Natural killer cell treated with Interleukin-12 subunit alpha and Interleukin-12 subunit beta and Interleukin-15 and Interleukin-18, amount 100 ng/mL, for 72 hours (primary cell): ENCODE data around the gene WWTR1. TPM values are rescaled to one million over a fixed set of nuclear protein-coding genes. Genes with fewer than 3 reads are reported as not detected.
A peak's percentile ranks its signal among the peaks of the same experiment; 100 is the strongest.

Experiments
- ATAC-seq, 2 donors: fragments of 150-1000 bp; cut with Tn5 transposase in 1 of 2; sonication (Bioruptor Pico), chemical (Tn5 transposase) in 1 of 2; 2 replicates each; pipeline ENCODE4 v1.10.0; 2021
- DNase-seq: peaks from one replicate; pipeline ENCODE4 v3.0.0; 2022; ENCODE audit warnings: low spot score
- H3K27ac Mint-ChIP-seq, 2 donors: 1 replicate in 1 of 2; 2 replicates in 1 of 2; pipeline ENCODE4 v1.8.0; 2022; ENCODE audit warnings: mixed read lengths in 2 of 2, mild to moderate bottlenecking in 1 of 2, moderate library complexity in 1 of 2
- H3K27me3 Mint-ChIP-seq, 2 donors: 1 replicate in 1 of 2; 2 replicates in 1 of 2; pipeline ENCODE4 v1.8.0; 2022; ENCODE audit warnings: mixed read lengths in 2 of 2
- H3K36me3 Mint-ChIP-seq: one replicate; pipeline ENCODE4 v1.8.0; 2022; ENCODE audit warnings: mixed read lengths
- H3K4me1 Mint-ChIP-seq, 2 donors: 1 replicate in 1 of 2; 2 replicates in 1 of 2; pipeline ENCODE4 v1.8.0; 2022; ENCODE audit warnings: low read depth in 2 of 2, mixed read lengths in 2 of 2, mild to moderate bottlenecking in 1 of 2
- H3K4me3 Mint-ChIP-seq: one replicate; pipeline ENCODE4 v1.8.0; 2022; ENCODE audit warnings: mixed read lengths
- H3K9me3 Mint-ChIP-seq: 2 replicates; pipeline ENCODE4 v1.8.0; 2022; ENCODE audit warnings: mixed read lengths
- total RNA-seq, 2 donors: library from RNA; stranded (reverse); gene quantifications; one replicate each; pipeline ENCODE4 v1.2.3, GENCODE V29; 2022

Gene WWTR1
- total RNA-seq, 2 donors from 2014 or later: 0.55 to 6.7 TPM

GRCh38 chr3:149625795-149626194 lies 32.0 kb downstream of the WWTR1 start:
- H3K36me3 Mint-ChIP-seq: no peaks in the 10 kb centered on the region
- H3K27me3 Mint-ChIP-seq: peaks cover 0 to 17% of the 10 kb centered on the region in 2 donors
- no peaks in the 10 kb centered on the region for H3K9me3 Mint-ChIP-seq
- H3K4me1 Mint-ChIP-seq: peaks cover 5 to 6% of the 10 kb centered on the region in 2 donors
- ATAC-seq (peak in 1 of 2 donors; percentile 45), DNase-seq (no peak)
- H3K4me3 Mint-ChIP-seq: no peak overlapping the region
- no peak overlapping the region for H3K27ac Mint-ChIP-seq

- Mint-ChIP-seq H3K9me3 (no peaks in the 10 kb centered on the region), H3K27me3 (peaks cover 0 to 21% of the 10 kb centered on the region in 2 donors), H3K4me1 (peaks cover 10 to 16% of the 10 kb centered on the region in 2 donors), H3K4me3 (no peak overlapping the region), H3K27ac (no peak overlapping the region), H3K36me3 (no peaks in the 10 kb centered on the region)
- peak in 1 of 2 donors; percentile 52 for ATAC-seq
- DNase-seq: no peak
Observed at GRCh38 chr3:149623824-149624223, 34.0 kb downstream of the WWTR1 start.

- H3K4me3 Mint-ChIP-seq: peak overlapping the region; percentile 61
- no peak for DNase-seq
Observed at GRCh38 chr3:149621218-149622005, 36.4 kb downstream of the WWTR1 start.

GRCh38 chr3:149620291-149621020 lies 37.4 kb downstream of the WWTR1 start:
- peak in 1 of 2 donors; percentile 89 for ATAC-seq

More at GRCh38 chr3:149621218-149622005, 36.4 kb downstream of the WWTR1 start:
- Mint-ChIP-seq H3K9me3 (no peaks in the 10 kb centered on the region), H3K4me1 (peaks cover 10 to 16% of the 10 kb centered on the region in 2 donors), H3K27ac (peak overlapping the region; percentile 45 to 67), H3K27me3 (peaks cover 0 to 19% of the 10 kb centered on the region in 2 donors), H3K36me3 (no peaks in the 10 kb centered on the region)
- peak; percentile 62 to 82 for ATAC-seq

GRCh38 chr3:149619136-149619535 lies 38.7 kb downstream of the WWTR1 start:
- ATAC-seq: no peak
- DNase-seq: no peak
- H3K27ac Mint-ChIP-seq: no peak overlapping the region
- H3K4me3 Mint-ChIP-seq: no peak overlapping the region
- H3K4me1 Mint-ChIP-seq: peaks cover 10 to 16% of the 10 kb centered on the region in 2 donors
- H3K9me3 Mint-ChIP-seq: no peaks in the 10 kb centered on the region
- peaks cover 0 to 20% of the 10 kb centered on the region in 2 donors for H3K27me3 Mint-ChIP-seq
- H3K36me3 Mint-ChIP-seq: no peaks in the 10 kb centered on the region

More at GRCh38 chr3:149620291-149621020, 37.4 kb downstream of the WWTR1 start:
- H3K4me3 Mint-ChIP-seq: peak overlapping the region; percentile 61
- H3K4me1 Mint-ChIP-seq: peaks cover 10 to 16% of the 10 kb centered on the region in 2 donors
- H3K27ac Mint-ChIP-seq: peak overlapping the region in 1 of 2 donors; percentile 45
- H3K9me3 Mint-ChIP-seq: no peaks in the 10 kb centered on the region
- H3K27me3 Mint-ChIP-seq: peaks cover 0 to 16% of the 10 kb centered on the region in 2 donors
- no peak for DNase-seq
- no peaks in the 10 kb centered on the region for H3K36me3 Mint-ChIP-seq

GRCh38 chr3:149618151-149619123 lies 39.4 kb downstream of the WWTR1 start:
- peaks cover 0 to 16% of the 10 kb centered on the region in 2 donors for H3K27me3 Mint-ChIP-seq
- ATAC-seq (no peak), DNase-seq (no peak)
- no peaks in the 10 kb centered on the region for H3K9me3 Mint-ChIP-seq
- H3K4me1 Mint-ChIP-seq: peaks cover 7 to 16% of the 10 kb centered on the region in 2 donors
- no peak overlapping the region for H3K4me3 Mint-ChIP-seq
- no peaks in the 10 kb centered on the region for H3K36me3 Mint-ChIP-seq
- no peak overlapping the region for H3K27ac Mint-ChIP-seq

- peaks cover 0 to 16% of the 10 kb centered on the region in 2 donors for H3K27me3 Mint-ChIP-seq
- no peaks in the 10 kb centered on the region for H3K9me3 Mint-ChIP-seq
- no peaks in the 10 kb centered on the region for H3K36me3 Mint-ChIP-seq
- ATAC-seq (no peak), DNase-seq (no peak)
- no peak overlapping the region for H3K27ac Mint-ChIP-seq
- peaks cover 4 to 10% of the 10 kb centered on the region in 2 donors for H3K4me1 Mint-ChIP-seq
- H3K4me3 Mint-ChIP-seq: no peak overlapping the region
Observed at GRCh38 chr3:149615731-149616221, 42.0 kb downstream of the WWTR1 start.

- no peak for ATAC-seq
- peaks cover 0 to 5% of the 10 kb centered on the region in 2 donors for H3K4me1 Mint-ChIP-seq
- peaks cover 0 to 11% of the 10 kb centered on the region in 2 donors for H3K27me3 Mint-ChIP-seq
- DNase-seq: no peak
- H3K4me3 Mint-ChIP-seq: no peak overlapping the region
- H3K9me3 Mint-ChIP-seq: no peaks in the 10 kb centered on the region
- H3K36me3 Mint-ChIP-seq: no peaks in the 10 kb centered on the region
- H3K27ac Mint-ChIP-seq: no peak overlapping the region
Observed at GRCh38 chr3:149613988-149614387, 43.8 kb downstream of the WWTR1 start.

GRCh38 chr3:149612456-149612855 lies 45.4 kb downstream of the WWTR1 start:
- Mint-ChIP-seq H3K4me1 (peaks cover 0 to 5% of the 10 kb centered on the region in 2 donors), H3K27ac (no peak overlapping the region), H3K36me3 (no peaks in the 10 kb centered on the region), H3K9me3 (no peaks in the 10 kb centered on the region), H3K27me3 (peaks cover 0 to 11% of the 10 kb centered on the region in 2 donors), H3K4me3 (no peak overlapping the region)
- DNase-seq: no peak
- no peak for ATAC-seq

GRCh38 chr3:149611149-149611548 lies 46.7 kb downstream of the WWTR1 start:
- no peaks in the 10 kb centered on the region for H3K36me3 Mint-ChIP-seq
- peaks cover 0 to 5% of the 10 kb centered on the region in 2 donors for H3K4me1 Mint-ChIP-seq
- DNase-seq (no peak), ATAC-seq (no peak)
- no peak overlapping the region for H3K27ac Mint-ChIP-seq
- H3K27me3 Mint-ChIP-seq: peaks cover 0 to 11% of the 10 kb centered on the region in 2 donors
- H3K4me3 Mint-ChIP-seq: no peak overlapping the region
- no peaks in the 10 kb centered on the region for H3K9me3 Mint-ChIP-seq

GRCh38 chr3:149610351-149611105 lies 47.3 kb downstream of the WWTR1 start:
- ATAC-seq: no peak
- DNase-seq: no peak
- peaks cover 0 to 5% of the 10 kb centered on the region in 2 donors for H3K4me1 Mint-ChIP-seq
- no peak overlapping the region for H3K4me3 Mint-ChIP-seq
- H3K27ac Mint-ChIP-seq: no peak overlapping the region
- H3K27me3 Mint-ChIP-seq: peaks cover 0 to 11% of the 10 kb centered on the region in 2 donors
- H3K9me3 Mint-ChIP-seq: no peaks in the 10 kb centered on the region
- H3K36me3 Mint-ChIP-seq: no peaks in the 10 kb centered on the region

- peaks cover 0 to 5% of the 10 kb centered on the region in 2 donors for H3K4me1 Mint-ChIP-seq
Observed at GRCh38 chr3:149609595-149609994, 48.2 kb downstream of the WWTR1 start.

More at GRCh38 chr3:149609595-149609994, 48.2 kb downstream of the WWTR1 start:
- Mint-ChIP-seq H3K27ac (no peak overlapping the region), H3K36me3 (no peaks in the 10 kb centered on the region), H3K27me3 (peaks cover 0 to 7% of the 10 kb centered on the region in 2 donors), H3K9me3 (no peaks in the 10 kb centered on the region), H3K4me3 (no peak overlapping the region)
- DNase-seq: no peak
- no peak for ATAC-seq
